HCT116 (cell line): Measurements from ENCODE around the gene RABL6.

Experiments used
- EGR1 ChIP-seq: IDR thresholded peaks from 2 replicates; pipeline ENCODE4 v1.6.1; 2012; ENCODE audit warnings: low read depth
- EZH2 ChIP-seq: fragments of 200-600 bp; sonication (generic); IDR thresholded peaks from 2 replicates; pipeline ENCODE4 v1.6.1; 2017; ENCODE audit warnings: antibody characterized with exemption, mixed run types
- POLR2A ChIP-seq: IDR thresholded peaks from 2 replicates; pipeline ENCODE4 v1.7.0; 2011; ENCODE audit warnings: borderline replicate concordance; ENCODE audit not compliant: insufficient read depth, insufficient read length; ENCODE audit errors: extremely low read depth
- ZNF274 ChIP-seq: fragments of 200-500 bp; sonication (Bioruptor generic); IDR thresholded peaks from 2 replicates; pipeline ENCODE4 v1.6.1; 2014; ENCODE audit warnings: mild to moderate bottlenecking, low read depth, low read length, inconsistent platforms
- TF ChIP-seq, protein P1 (sequence below): IDR thresholded peaks from 2 replicates; pipeline ENCODE4 v1.6.1; 2012
- TF ChIP-seq, protein P2 (sequence below), 3 experiments: fragments of 200-600 bp in 1 of 3; sonication (generic) in 1 of 3; IDR thresholded peaks in 2 of 3; conservative IDR thresholded peaks in 1 of 3; 2 replicates each; pipeline ENCODE4 v1.5.1; 2012 to 2017; ENCODE audit warnings: low read depth in 2 of 3, low read length in 2 of 3, antibody characterized with exemption in 1 of 3, borderline replicate concordance in 1 of 3, control low read depth in 1 of 3, mild to moderate bottlenecking in 1 of 3, mixed read lengths in 1 of 3, mixed run types in 1 of 3, moderate library complexity in 1 of 3; ENCODE audit not compliant: insufficient read depth in 1 of 3

DNA sequence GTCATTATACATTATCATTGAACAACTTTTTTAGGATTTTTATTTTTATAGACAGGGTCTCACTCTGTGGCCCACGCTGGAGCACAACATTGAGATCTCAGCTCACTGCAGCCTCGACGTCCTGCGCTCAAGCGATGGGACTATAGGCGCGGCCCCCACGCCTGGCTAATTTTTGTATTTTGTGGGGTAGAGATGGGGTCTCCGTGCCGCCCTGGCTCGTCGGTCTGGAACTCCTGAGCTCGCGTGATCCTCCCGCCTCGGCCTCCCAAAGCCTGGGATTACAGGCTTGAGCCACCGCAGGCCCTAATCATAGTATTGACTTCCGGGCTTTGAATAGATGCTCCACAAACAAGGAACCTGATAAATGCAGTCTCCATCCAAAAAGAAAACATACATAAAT, 59.7 kb downstream of the RABL6 start:
- TF ChIP-seq, protein P1, sequence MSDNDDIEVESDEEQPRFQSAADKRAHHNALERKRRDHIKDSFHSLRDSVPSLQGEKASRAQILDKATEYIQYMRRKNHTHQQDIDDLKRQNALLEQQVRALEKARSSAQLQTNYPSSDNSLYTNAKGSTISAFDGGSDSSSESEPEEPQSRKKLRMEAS, result no peak
- TF ChIP-seq, protein P2, sequence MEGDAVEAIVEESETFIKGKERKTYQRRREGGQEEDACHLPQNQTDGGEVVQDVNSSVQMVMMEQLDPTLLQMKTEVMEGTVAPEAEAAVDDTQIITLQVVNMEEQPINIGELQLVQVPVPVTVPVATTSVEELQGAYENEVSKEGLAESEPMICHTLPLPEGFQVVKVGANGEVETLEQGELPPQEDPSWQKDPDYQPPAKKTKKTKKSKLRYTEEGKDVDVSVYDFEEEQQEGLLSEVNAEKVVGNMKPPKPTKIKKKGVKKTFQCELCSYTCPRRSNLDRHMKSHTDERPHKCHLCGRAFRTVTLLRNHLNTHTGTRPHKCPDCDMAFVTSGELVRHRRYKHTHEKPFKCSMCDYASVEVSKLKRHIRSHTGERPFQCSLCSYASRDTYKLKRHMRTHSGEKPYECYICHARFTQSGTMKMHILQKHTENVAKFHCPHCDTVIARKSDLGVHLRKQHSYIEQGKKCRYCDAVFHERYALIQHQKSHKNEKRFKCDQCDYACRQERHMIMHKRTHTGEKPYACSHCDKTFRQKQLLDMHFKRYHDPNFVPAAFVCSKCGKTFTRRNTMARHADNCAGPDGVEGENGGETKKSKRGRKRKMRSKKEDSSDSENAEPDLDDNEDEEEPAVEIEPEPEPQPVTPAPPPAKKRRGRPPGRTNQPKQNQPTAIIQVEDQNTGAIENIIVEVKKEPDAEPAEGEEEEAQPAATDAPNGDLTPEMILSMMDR (IDR thresholded peaks at IDR 0.05 in 2 of 3, conservative IDR thresholded peaks at IDR 0.05 in 1 of 3; ENCODE audit: borderline replicate concordance in 1 of 3, insufficient read depth in 1 of 3, low read depth in 2 of 3, low read length in 2 of 3), result no peak
- no peak for TF ChIP-seq EZH2
- TF ChIP-seq EGR1, result no peak
- TF ChIP-seq ZNF274, result no peak
- TF ChIP-seq POLR2A, result no peak
